WTC11 (cell line): ENCODE data around the gene TSKU.

ENCODE experiments used
- CBFB ChIP-seq: sonication (generic); formaldehyde crosslinking; IDR thresholded peaks from 2 replicates; pipeline ENCODE4 v1.8.1; 2022; ENCODE audit warnings: mild to moderate bottlenecking, low read depth, missing genetic modification reagents
- KAT7 ChIP-seq: sonication (generic); formaldehyde crosslinking; IDR thresholded peaks from 2 replicates; pipeline ENCODE4 v1.8.1; 2023; ENCODE audit warnings: missing genetic modification reagents, mild to moderate bottlenecking, borderline replicate concordance
- MAX ChIP-seq: sonication (generic); formaldehyde crosslinking; IDR thresholded peaks from 2 replicates; pipeline ENCODE4 v1.8.0; 2022; ENCODE audit warnings: mild to moderate bottlenecking, missing genetic modification reagents
- TCF7 ChIP-seq: sonication (generic); formaldehyde crosslinking; IDR thresholded peaks from 2 replicates; pipeline ENCODE4 v1.8.0; 2022; ENCODE audit warnings: mild to moderate bottlenecking, low read depth, missing genetic modification reagents, moderate library complexity
- TF ChIP-seq, protein P1 (sequence below): fragments of 200-600 bp; IDR thresholded peaks from 2 replicates; pipeline ENCODE4 v1.8.0; 2022; ENCODE audit warnings: antibody characterized with exemption

DNA sequence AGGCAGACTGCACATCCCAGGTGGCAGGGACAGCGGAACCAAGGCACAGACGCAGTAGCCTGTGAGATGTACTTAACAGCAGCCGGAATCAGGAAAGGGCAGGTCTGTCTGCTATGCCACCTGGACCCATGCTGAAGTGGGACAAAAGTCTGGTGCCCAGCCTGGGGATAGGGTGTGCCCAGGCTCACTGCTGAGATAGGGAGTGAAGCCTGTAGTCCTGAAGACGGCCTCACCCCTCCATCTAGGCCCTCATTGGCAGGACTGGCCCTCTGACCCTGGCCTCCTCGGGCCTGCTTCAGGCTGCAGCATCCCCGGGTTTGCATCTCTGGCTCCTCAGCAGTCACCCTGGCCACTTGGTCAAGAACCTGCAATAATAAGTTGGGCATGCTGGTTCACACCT is 32.4 kb upstream of the TSKU start:
- TF ChIP-seq, protein P1, sequence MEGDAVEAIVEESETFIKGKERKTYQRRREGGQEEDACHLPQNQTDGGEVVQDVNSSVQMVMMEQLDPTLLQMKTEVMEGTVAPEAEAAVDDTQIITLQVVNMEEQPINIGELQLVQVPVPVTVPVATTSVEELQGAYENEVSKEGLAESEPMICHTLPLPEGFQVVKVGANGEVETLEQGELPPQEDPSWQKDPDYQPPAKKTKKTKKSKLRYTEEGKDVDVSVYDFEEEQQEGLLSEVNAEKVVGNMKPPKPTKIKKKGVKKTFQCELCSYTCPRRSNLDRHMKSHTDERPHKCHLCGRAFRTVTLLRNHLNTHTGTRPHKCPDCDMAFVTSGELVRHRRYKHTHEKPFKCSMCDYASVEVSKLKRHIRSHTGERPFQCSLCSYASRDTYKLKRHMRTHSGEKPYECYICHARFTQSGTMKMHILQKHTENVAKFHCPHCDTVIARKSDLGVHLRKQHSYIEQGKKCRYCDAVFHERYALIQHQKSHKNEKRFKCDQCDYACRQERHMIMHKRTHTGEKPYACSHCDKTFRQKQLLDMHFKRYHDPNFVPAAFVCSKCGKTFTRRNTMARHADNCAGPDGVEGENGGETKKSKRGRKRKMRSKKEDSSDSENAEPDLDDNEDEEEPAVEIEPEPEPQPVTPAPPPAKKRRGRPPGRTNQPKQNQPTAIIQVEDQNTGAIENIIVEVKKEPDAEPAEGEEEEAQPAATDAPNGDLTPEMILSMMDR, result no peak
- TF ChIP-seq CBFB (no peak), TCF7 (CRISPR knock-in tag) (no peak), MAX (CRISPR knock-in tag) (no peak), KAT7 (CRISPR knock-in tag) (no peak)
